Esophagus squamous epithelium (tissue), 4 donors: ENCODE results near the gene C8B.

Source experiments
- CTCF ChIP-seq, 6 experiments: fragments of 450-650 bp in 4 of 6; fragments of 200-600 bp in 2 of 6; sonication (generic) in 2 of 6; IDR thresholded peaks; one replicate each; pipeline ENCODE4 v1.5.1; 2016 to 2019; ENCODE audit warnings: antibody characterized with exemption in 6 of 6, mild to moderate bottlenecking in 4 of 6, moderate library complexity in 4 of 6
- POLR2A ChIP-seq, 4 donors: fragments of 450-650 bp; IDR thresholded peaks; one replicate each; pipeline ENCODE4 v1.6.1; 2017; ENCODE audit warnings: antibody characterized with exemption in 4 of 4, mild to moderate bottlenecking in 4 of 4, moderate library complexity in 3 of 4

- TF ChIP-seq POLR2A (IDR thresholded peaks at IDR 0.05) (no peak), CTCF (IDR thresholded peaks at IDR 0.05) (no peak)
Observed at GRCh38 chr1:56903778-56904177, 62.0 kb downstream of the C8B start.
